GM23338 (cell line): ENCODE results near the gene ASTN1. TPM values are rescaled to one million over a fixed set of nuclear protein-coding genes. Genes with fewer than 3 reads are reported as not detected.

ENCODE experiments used
- ATAC-seq: fragments of 200-7000 bp; cut with Tn5 transposase; 3 replicates; pipeline ENCODE4 v1.9.1; 2020
- DNase-seq: peaks from one replicate; pipeline ENCODE4 v3.0.0-alpha.2; 2015; ENCODE audit warnings: low spot score
- H2AFZ ChIP-seq: fragments of 200-600 bp; sonication (generic); 2 replicates; pipeline ENCODE4 v1.8.0; 2016; ENCODE audit warnings: antibody characterized with exemption, mild to moderate bottlenecking, moderate library complexity
- H3F3A ChIP-seq: fragments of 200-600 bp; sonication (generic); replicated peaks from 2 replicates; pipeline ENCODE4 v1.8.0; 2017; ENCODE audit warnings: antibody characterized with exemption, mixed run types, low read depth
- H3K27ac ChIP-seq: fragments of 200-600 bp; sonication (generic); 2 replicates; pipeline ENCODE4 v1.6.1; 2016; ENCODE audit warnings: low read depth
- H3K27me3 ChIP-seq: fragments of 200-600 bp; sonication (generic); 2 replicates; pipeline ENCODE4 v1.8.0; 2016; ENCODE audit warnings: mild to moderate bottlenecking, mixed run types, moderate library complexity; ENCODE audit not compliant: insufficient read depth
- H3K36me3 ChIP-seq: fragments of 200-600 bp; sonication (generic); 2 replicates; pipeline ENCODE4 v1.8.0; 2016; ENCODE audit warnings: mild to moderate bottlenecking; ENCODE audit not compliant: insufficient read depth
- H3K4me1 ChIP-seq: fragments of 200-600 bp; sonication (generic); 2 replicates; pipeline ENCODE4 v1.8.0; 2016; ENCODE audit warnings: mild to moderate bottlenecking, moderate library complexity; ENCODE audit not compliant: insufficient read depth
- H3K4me2 ChIP-seq: fragments of 200-600 bp; sonication (generic); 2 replicates; pipeline ENCODE4 v1.7.1; 2017; ENCODE audit warnings: mixed run types
- H3K4me3 ChIP-seq: fragments of 200-600 bp; sonication (generic); 2 replicates; pipeline ENCODE4 v1.6.1; 2016; ENCODE audit warnings: mixed run types
- H3K79me2 ChIP-seq: fragments of 200-600 bp; sonication (generic); replicated peaks from 2 replicates; pipeline ENCODE4 v1.8.0; 2017; ENCODE audit warnings: mild to moderate bottlenecking; ENCODE audit not compliant: insufficient read depth
- H3K9me2 ChIP-seq: fragments of 200-600 bp; sonication (generic); 2 replicates; pipeline ENCODE4 v1.8.0; 2017; ENCODE audit not compliant: insufficient read depth
- H4K20me1 ChIP-seq: fragments of 200-600 bp; sonication (generic); replicated peaks from 2 replicates; pipeline ENCODE4 v1.8.0; 2017; ENCODE audit warnings: mild to moderate bottlenecking; ENCODE audit not compliant: insufficient read depth
- H3K27ac Mint-ChIP-seq: 2 replicates; pipeline ENCODE4 v1.8.0; 2020; ENCODE audit warnings: inconsistent platforms, mild to moderate bottlenecking, moderate library complexity, mixed read lengths
- H3K27me3 Mint-ChIP-seq: 3 replicates; pipeline ENCODE4 v1.8.0; 2022; ENCODE audit warnings: low read depth, mild to moderate bottlenecking, moderate library complexity, mixed read lengths, inconsistent platforms; ENCODE audit not compliant: insufficient read depth, poor library complexity
- H3K36me3 Mint-ChIP-seq: 3 replicates; pipeline ENCODE4 v1.8.0; 2021; ENCODE audit warnings: low read depth, mild to moderate bottlenecking, inconsistent platforms, moderate library complexity, mixed read lengths
- H3K4me1 Mint-ChIP-seq: 3 replicates; pipeline ENCODE4 v1.8.0; 2020; ENCODE audit warnings: mild to moderate bottlenecking, inconsistent platforms, mixed read lengths
- H3K4me3 Mint-ChIP-seq: 3 replicates; pipeline ENCODE4 v1.8.0; 2021; ENCODE audit warnings: moderate library complexity, mild to moderate bottlenecking, inconsistent platforms, mixed read lengths
- H3K9me3 Mint-ChIP-seq: 3 replicates; pipeline ENCODE4 v1.8.0; 2020; ENCODE audit warnings: moderate library complexity, mild to moderate bottlenecking, inconsistent platforms, mixed read lengths
- CREB1 ChIP-seq: fragments of 250-450 bp; sonication (Bioruptor Pico); IDR thresholded peaks from 2 replicates; pipeline ENCODE4 v1.5.0; 2020; ENCODE audit warnings: low read depth, mild to moderate bottlenecking, moderate library complexity
- EZH2 ChIP-seq: fragments of 200-600 bp; sonication (generic); IDR thresholded peaks from one replicate; pipeline ENCODE4 v1.8.0; 2017; ENCODE audit warnings: antibody characterized with exemption, mild to moderate bottlenecking, low read depth; ENCODE audit not compliant: unreplicated experiment
- EZH2phosphoT487 ChIP-seq: fragments of 200-600 bp; sonication (generic); IDR thresholded peaks from one replicate; pipeline ENCODE4 v1.8.1; 2018; ENCODE audit warnings: antibody characterized with exemption; ENCODE audit not compliant: unreplicated experiment
- JUNB ChIP-seq: IDR thresholded peaks from one replicate; pipeline ENCODE4 v1.6.1; 2016; ENCODE audit warnings: antibody characterized with exemption; ENCODE audit not compliant: unreplicated experiment
- NANOG ChIP-seq: IDR thresholded peaks from 2 replicates; pipeline ENCODE4 v1.6.1; 2016; ENCODE audit warnings: antibody characterized with exemption, borderline replicate concordance
- POLR2AphosphoS5 ChIP-seq: IDR thresholded peaks from 2 replicates; pipeline ENCODE4 v1.6.1; 2016; ENCODE audit warnings: antibody characterized with exemption, low read depth
- STAT1 ChIP-seq: IDR thresholded peaks from one replicate; pipeline ENCODE4 v1.6.1; 2016; ENCODE audit warnings: antibody characterized with exemption; ENCODE audit not compliant: unreplicated experiment
- ZNF114 ChIP-seq: fragments of 250-450 bp; sonication (Bioruptor Pico); IDR thresholded peaks from 2 replicates; pipeline ENCODE4 v1.5.0; 2020; ENCODE audit warnings: mild to moderate bottlenecking, moderate library complexity
- ZNF331 ChIP-seq: fragments of 250-450 bp; sonication (Bioruptor Pico); IDR thresholded peaks from 2 replicates; pipeline ENCODE4 v1.5.0; 2020; ENCODE audit warnings: low read depth, mild to moderate bottlenecking, moderate library complexity
- ZNF462 ChIP-seq: fragments of 250-450 bp; sonication (Bioruptor Pico); IDR thresholded peaks from 2 replicates; pipeline ENCODE4 v1.5.0; 2020; ENCODE audit warnings: mild to moderate bottlenecking, moderate library complexity
- polyA plus RNA-seq: library from polyadenylated mRNA; unstranded; fragments of >200 nt; fragmentation: Nextera tagmentation; extraction: Ambion mirVana; gene quantifications from 2 replicates; pipeline ENCODE4 v1.2.1, GENCODE V29; 2016
- total RNA-seq: library from RNA; depleted of rRNA; stranded (reverse); fragments of >200 nt; shearing (Covaris generic); gene quantifications from 2 replicates; pipeline ENCODE4 v1.2.3, GENCODE V29; 2014
- TF ChIP-seq, protein P1 (sequence below), 2 experiments: fragments of 200-600 bp in 1 of 2; sonication (generic) in 1 of 2; conservative IDR thresholded peaks; 2 replicates each; pipeline versions ENCODE4 v1.5.1 to v1.6.1; 2016 to 2017; ENCODE audit warnings: antibody characterized with exemption in 2 of 2, low read depth in 2 of 2, mild to moderate bottlenecking in 2 of 2, moderate library complexity in 1 of 2

Gene ASTN1
- total and polyA plus RNA-seq, 2 experiments from 2014 or later, result 2.0 to 5.2 TPM

- Histone ChIP-seq H3K9me2 (peaks cover 18% of the 10 kb centered on the region), H3K4me1 (no peaks in the 10 kb centered on the region), H4K20me1 (no peaks in the 10 kb centered on the region), H3K36me3 (no peaks in the 10 kb centered on the region), H2AFZ (no peak overlapping the region), H3K4me3 (no peak overlapping the region), H3K79me2 (no peaks in the 10 kb centered on the region), H3K27ac (no peak overlapping the region), H3K4me2 (no peak overlapping the region), H3F3A (no peaks in the 10 kb centered on the region), H3K27me3 (no peaks in the 10 kb centered on the region)
- no peak for TF ChIP-seq EZH2phosphoT487
- no peak for TF ChIP-seq CREB1 (CRISPR knock-in tag)
- TF ChIP-seq JUNB, result no peak
- no peak for TF ChIP-seq STAT1
- TF ChIP-seq EZH2, result no peak
- TF ChIP-seq NANOG, result no peak
- ATAC-seq, result no peak
- no peak for DNase-seq
- Mint-ChIP-seq H3K4me1 (peaks cover 7% of the 10 kb centered on the region), H3K4me3 (no peak overlapping the region), H3K36me3 (no peaks in the 10 kb centered on the region), H3K27ac (no peak overlapping the region), H3K9me3 (no peaks in the 10 kb centered on the region), H3K27me3 (peaks cover 1% of the 10 kb centered on the region)
These were observed 143.5 kb downstream of the ASTN1 start for GRCh38 chr1:177020851-177021589.

DNA sequence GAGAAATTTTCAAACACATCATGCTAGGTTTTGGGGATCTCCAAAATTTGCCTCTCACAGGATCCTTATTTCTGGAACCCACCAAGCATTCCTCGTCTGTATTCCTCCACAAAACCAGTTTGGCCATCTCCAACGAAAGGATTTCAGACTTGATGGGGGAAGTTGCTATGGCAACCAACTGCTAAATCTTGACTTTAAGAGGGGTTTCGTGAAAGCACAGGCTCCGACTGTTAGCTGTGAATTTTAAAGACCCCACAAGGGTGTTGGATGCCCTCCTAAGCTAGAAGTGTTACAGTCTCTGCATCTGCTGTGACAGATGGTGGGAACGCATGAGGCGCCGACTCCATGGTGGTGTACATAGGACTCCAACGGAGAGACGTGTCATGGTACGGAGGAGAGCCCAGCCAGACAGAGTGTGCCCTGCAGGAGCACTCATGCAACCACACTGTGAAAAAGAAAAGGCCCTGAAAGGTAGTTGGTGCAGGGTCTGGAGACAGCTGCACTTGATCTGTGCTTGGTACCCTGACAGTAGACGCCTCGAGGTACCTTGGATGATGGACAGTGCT, 147.1 kb downstream of the ASTN1 start:
- Histone ChIP-seq H3K4me1 (no peaks in the 10 kb centered on the region), H3K9me2 (peaks cover 18% of the 10 kb centered on the region), H3F3A (no peaks in the 10 kb centered on the region), H2AFZ (no peak overlapping the region), H3K27me3 (no peaks in the 10 kb centered on the region), H4K20me1 (no peaks in the 10 kb centered on the region), H3K79me2 (no peaks in the 10 kb centered on the region), H3K27ac (no peak overlapping the region), H3K4me3 (no peak overlapping the region), H3K36me3 (no peaks in the 10 kb centered on the region), H3K4me2 (no peak overlapping the region)
- no peak for ATAC-seq
- H3K4me3 Mint-ChIP-seq, result no peak overlapping the region
- H3K9me3 Mint-ChIP-seq, result no peaks in the 10 kb centered on the region
- H3K27ac Mint-ChIP-seq, result no peak overlapping the region
- H3K36me3 Mint-ChIP-seq, result no peaks in the 10 kb centered on the region
- peaks cover 3% of the 10 kb centered on the region for H3K4me1 Mint-ChIP-seq
- H3K27me3 Mint-ChIP-seq, result peaks cover 1% of the 10 kb centered on the region
- no peak for DNase-seq
- no peak for TF ChIP-seq POLR2AphosphoS5
- TF ChIP-seq, protein P1, sequence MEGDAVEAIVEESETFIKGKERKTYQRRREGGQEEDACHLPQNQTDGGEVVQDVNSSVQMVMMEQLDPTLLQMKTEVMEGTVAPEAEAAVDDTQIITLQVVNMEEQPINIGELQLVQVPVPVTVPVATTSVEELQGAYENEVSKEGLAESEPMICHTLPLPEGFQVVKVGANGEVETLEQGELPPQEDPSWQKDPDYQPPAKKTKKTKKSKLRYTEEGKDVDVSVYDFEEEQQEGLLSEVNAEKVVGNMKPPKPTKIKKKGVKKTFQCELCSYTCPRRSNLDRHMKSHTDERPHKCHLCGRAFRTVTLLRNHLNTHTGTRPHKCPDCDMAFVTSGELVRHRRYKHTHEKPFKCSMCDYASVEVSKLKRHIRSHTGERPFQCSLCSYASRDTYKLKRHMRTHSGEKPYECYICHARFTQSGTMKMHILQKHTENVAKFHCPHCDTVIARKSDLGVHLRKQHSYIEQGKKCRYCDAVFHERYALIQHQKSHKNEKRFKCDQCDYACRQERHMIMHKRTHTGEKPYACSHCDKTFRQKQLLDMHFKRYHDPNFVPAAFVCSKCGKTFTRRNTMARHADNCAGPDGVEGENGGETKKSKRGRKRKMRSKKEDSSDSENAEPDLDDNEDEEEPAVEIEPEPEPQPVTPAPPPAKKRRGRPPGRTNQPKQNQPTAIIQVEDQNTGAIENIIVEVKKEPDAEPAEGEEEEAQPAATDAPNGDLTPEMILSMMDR (conservative IDR thresholded peaks at IDR 0.05; ENCODE audit: low read depth in 2 of 2), result no peak
- no peak for TF ChIP-seq CREB1 (CRISPR knock-in tag)
- TF ChIP-seq ZNF462 (CRISPR knock-in tag), result no peak
- no peak for TF ChIP-seq EZH2phosphoT487
- TF ChIP-seq ZNF114 (CRISPR knock-in tag), result no peak
- no peak for TF ChIP-seq ZNF331
